Measurements from ENCODE around the gene GRK5.

- TF ChIP-seq, protein P1, sequence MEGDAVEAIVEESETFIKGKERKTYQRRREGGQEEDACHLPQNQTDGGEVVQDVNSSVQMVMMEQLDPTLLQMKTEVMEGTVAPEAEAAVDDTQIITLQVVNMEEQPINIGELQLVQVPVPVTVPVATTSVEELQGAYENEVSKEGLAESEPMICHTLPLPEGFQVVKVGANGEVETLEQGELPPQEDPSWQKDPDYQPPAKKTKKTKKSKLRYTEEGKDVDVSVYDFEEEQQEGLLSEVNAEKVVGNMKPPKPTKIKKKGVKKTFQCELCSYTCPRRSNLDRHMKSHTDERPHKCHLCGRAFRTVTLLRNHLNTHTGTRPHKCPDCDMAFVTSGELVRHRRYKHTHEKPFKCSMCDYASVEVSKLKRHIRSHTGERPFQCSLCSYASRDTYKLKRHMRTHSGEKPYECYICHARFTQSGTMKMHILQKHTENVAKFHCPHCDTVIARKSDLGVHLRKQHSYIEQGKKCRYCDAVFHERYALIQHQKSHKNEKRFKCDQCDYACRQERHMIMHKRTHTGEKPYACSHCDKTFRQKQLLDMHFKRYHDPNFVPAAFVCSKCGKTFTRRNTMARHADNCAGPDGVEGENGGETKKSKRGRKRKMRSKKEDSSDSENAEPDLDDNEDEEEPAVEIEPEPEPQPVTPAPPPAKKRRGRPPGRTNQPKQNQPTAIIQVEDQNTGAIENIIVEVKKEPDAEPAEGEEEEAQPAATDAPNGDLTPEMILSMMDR (IDR thresholded peaks at IDR 0.05) = no peak
- TF ChIP-seq POLR2A (IDR thresholded peaks at IDR 0.05) = no peak
Observed at GRCh38 chr10:119386666-119387065, 179.3 kb downstream of the GRK5 start.

Data from thyroid gland (tissue), 4 donors.